Erythroblast (primary cell): ENCODE data around the gene MYO1C.

Source experiments
- GATA1 ChIP-seq: IDR thresholded peaks from 2 replicates; pipeline ENCODE4 v1.6.1; 2011; ENCODE audit warnings: low read depth, mild to moderate bottlenecking, control low read depth, low read length, moderate library complexity
- POLR2A ChIP-seq: IDR thresholded peaks from 2 replicates; pipeline ENCODE4 v1.6.1; 2011; ENCODE audit warnings: mild to moderate bottlenecking, low read length

GRCh38 chr17:1491443-1492248 lies 840 bp downstream of the MYO1C start:
- TF ChIP-seq POLR2A: no peak
- no peak for TF ChIP-seq GATA1
